ENCODE results near the gene FMO2.
"Not testable (repeated sequence)": the region's sequence is repeated elsewhere in the genome, so short reads cannot be mapped to it uniquely, and the experiment has no call there.

FMO2 gene

GRCh38 chr1:171219346-171220080 lies 34.4 kb downstream of the FMO2 start:
- DNase-seq (ENCODE audit: low read depth, low spot score): no peak

GRCh38 chr1:171220081-171220420 lies 35.0 kb downstream of the FMO2 start:
- DNase-seq (ENCODE audit: low read depth, low spot score): no peak

- no peak for DNase-seq (ENCODE audit: low read depth, low spot score)
These were observed 35.5 kb downstream of the FMO2 start for GRCh38 chr1:171220581-171221054.

GRCh38 chr1:171221665-171222591 lies 36.8 kb downstream of the FMO2 start:
- no peak for DNase-seq (ENCODE audit: low read depth, low spot score)

- no peak for DNase-seq (ENCODE audit: low read depth, low spot score)
These were observed 37.8 kb downstream of the FMO2 start for GRCh38 chr1:171222936-171223335.

GRCh38 chr1:171224257-171224656 lies 39.2 kb downstream of the FMO2 start:
- not testable (repeated sequence) for DNase-seq (ENCODE audit: low read depth, low spot score)

GRCh38 chr1:171226747-171227370 lies 41.8 kb downstream of the FMO2 start:
- DNase-seq (ENCODE audit: low read depth, low spot score): no peak

- DNase-seq (ENCODE audit: low read depth, low spot score): no peak
These were observed 46.2 kb downstream of the FMO2 start for GRCh38 chr1:171231326-171231725.

- no peak for DNase-seq (ENCODE audit: low read depth, low spot score)
These were observed 48.1 kb downstream of the FMO2 start for GRCh38 chr1:171233183-171233582.

- not testable (repeated sequence) for DNase-seq (ENCODE audit: low read depth, low spot score)
These were observed 51.1 kb downstream of the FMO2 start for GRCh38 chr1:171236231-171236630.

GRCh38 chr1:171243878-171244277 lies 58.8 kb downstream of the FMO2 start:
- DNase-seq (ENCODE audit: low read depth, low spot score): no peak

GRCh38 chr1:171245458-171246064 lies 60.5 kb downstream of the FMO2 start:
- no peak for DNase-seq (ENCODE audit: low read depth, low spot score)

GRCh38 chr1:171247501-171247900 lies 62.4 kb downstream of the FMO2 start:
- no peak for DNase-seq (ENCODE audit: low read depth, low spot score)

GRCh38 chr1:171248302-171248701 lies 63.2 kb downstream of the FMO2 start, which contains the start of gene FMO1:
Gene FMO1, plus strand, starts transcription at chr1:171248494. Its CDS starts 9,594 bp downstream, at chr1:171258088.
- DNase-seq (ENCODE audit: low read depth, low spot score): no peak

GRCh38 chr1:171248841-171249240 lies 63.7 kb downstream of the FMO2 start:
- no peak for DNase-seq (ENCODE audit: low read depth, low spot score)

- no peak for DNase-seq (ENCODE audit: low read depth, low spot score)
These were observed 65.2 kb downstream of the FMO2 start for GRCh38 chr1:171250263-171250662.

GRCh38 chr1:171251042-171251951 lies 66.2 kb downstream of the FMO2 start:
- DNase-seq (ENCODE audit: low read depth, low spot score): no peak

GRCh38 chr1:171251952-171252300 lies 66.8 kb downstream of the FMO2 start:
- no peak for DNase-seq (ENCODE audit: low read depth, low spot score)

GRCh38 chr1:171252482-171252881 lies 67.4 kb downstream of the FMO2 start:
- no peak for DNase-seq (ENCODE audit: low read depth, low spot score)

GRCh38 chr1:171254859-171255258 lies 69.8 kb downstream of the FMO2 start:
- no peak for DNase-seq (ENCODE audit: low read depth, low spot score)
